Stimulated activated naive CD8-positive, alpha-beta T cell treated with anti-CD3 and anti-CD28 coated beads, Interleukin-15, amount 100 ng/mL, for 72 hours (primary cell): Measurements from ENCODE around the gene TFRC.
"Not testable (repeated sequence)": the region's sequence is repeated elsewhere in the genome, so short reads cannot be mapped to it uniquely, and the experiment has no call there.

ENCODE experiments used
- ATAC-seq: fragments of 150-1000 bp; cut with Tn5 transposase; 2 replicates; pipeline ENCODE4 v1.10.0; 2021; ENCODE audit warnings: mild to moderate bottlenecking, moderate library complexity
- DNase-seq, 2 donors: peaks; one replicate each; pipeline ENCODE4 v3.0.0; 2021 to 2022
- H3K27ac Mint-ChIP-seq, 2 donors: one replicate each; pipeline ENCODE4 v1.8.0; 2022; ENCODE audit warnings: mild to moderate bottlenecking in 2 of 2, mixed read lengths in 2 of 2, moderate library complexity in 2 of 2
- H3K27me3 Mint-ChIP-seq: one replicate; pipeline ENCODE4 v1.8.0; 2022; ENCODE audit warnings: mixed read lengths
- H3K4me1 Mint-ChIP-seq: one replicate; pipeline ENCODE4 v1.8.0; 2022; ENCODE audit warnings: mild to moderate bottlenecking, mixed read lengths
- H3K4me3 Mint-ChIP-seq, 2 donors: one replicate each; pipeline ENCODE4 v1.8.0; 2022; ENCODE audit warnings: mild to moderate bottlenecking in 2 of 2, mixed read lengths in 2 of 2, moderate library complexity in 1 of 2
- H3K9me3 Mint-ChIP-seq, 2 donors: one replicate each; pipeline ENCODE4 v1.8.0; 2022; ENCODE audit warnings: mixed read lengths in 2 of 2

The TFRC gene

DNA sequence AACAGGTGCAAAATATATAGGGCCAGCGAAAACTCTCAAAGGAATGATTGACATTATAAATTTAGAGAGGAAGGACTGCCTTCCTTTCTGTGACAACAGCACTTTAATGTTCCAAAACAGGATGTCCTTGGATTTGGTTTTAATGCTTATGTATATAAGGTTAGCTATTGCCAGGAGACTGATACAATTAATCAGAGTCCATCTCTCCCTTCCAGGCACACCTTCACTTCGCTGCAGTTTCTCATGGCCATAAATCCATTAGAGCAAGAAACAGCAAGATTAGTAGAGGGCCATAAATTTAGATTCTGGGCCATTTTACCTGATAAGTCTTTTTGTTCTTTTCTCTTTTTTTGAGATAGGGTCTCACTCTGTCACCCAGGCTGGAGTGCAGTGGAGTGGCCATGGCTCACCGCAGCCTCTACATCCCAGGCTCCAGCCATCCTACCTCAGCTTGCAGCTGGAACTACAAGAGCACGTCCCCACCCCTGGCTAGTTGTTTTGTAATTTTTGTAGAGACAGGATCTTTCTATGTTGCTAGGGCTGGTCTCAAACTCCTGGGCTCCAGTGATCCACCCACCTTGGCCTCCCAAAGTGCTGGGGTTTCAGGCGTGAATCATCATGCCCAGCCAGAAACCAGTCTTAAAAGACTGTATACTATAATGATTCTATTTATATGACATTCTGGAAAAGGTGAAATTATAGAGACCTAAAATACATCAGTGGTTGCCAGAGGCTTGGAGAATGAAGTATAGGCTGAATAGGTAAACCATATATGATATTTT lies 15.7 kb upstream of the TFRC start:
- ATAC-seq (no peak), DNase-seq (no peak)
- Mint-ChIP-seq H3K4me3 (no peak overlapping the region), H3K27ac (no peak overlapping the region), H3K27me3 (no peaks in the 10 kb centered on the region), H3K9me3 (peaks cover 0 to 3% of the 10 kb centered on the region in 2 donors), H3K4me1 (peaks cover 19% of the 10 kb centered on the region)

GRCh38 chr3:196096382-196096953 lies 14.6 kb upstream of the TFRC start:
- Mint-ChIP-seq H3K27ac (no peak overlapping the region), H3K27me3 (no peaks in the 10 kb centered on the region), H3K9me3 (no peaks in the 10 kb centered on the region), H3K4me1 (peaks cover 19% of the 10 kb centered on the region), H3K4me3 (no peak overlapping the region)
- DNase-seq (no peak), ATAC-seq (no peak)

GRCh38 chr3:196093317-196094111 lies 11.6 kb upstream of the TFRC start:
- H3K27ac Mint-ChIP-seq: no peak overlapping the region
- peaks cover 12% of the 10 kb centered on the region for H3K4me1 Mint-ChIP-seq
- H3K27me3 Mint-ChIP-seq: no peaks in the 10 kb centered on the region
- H3K4me3 Mint-ChIP-seq: no peak overlapping the region
- no peaks in the 10 kb centered on the region for H3K9me3 Mint-ChIP-seq
- ATAC-seq (no peak), DNase-seq (no peak)

DNA sequence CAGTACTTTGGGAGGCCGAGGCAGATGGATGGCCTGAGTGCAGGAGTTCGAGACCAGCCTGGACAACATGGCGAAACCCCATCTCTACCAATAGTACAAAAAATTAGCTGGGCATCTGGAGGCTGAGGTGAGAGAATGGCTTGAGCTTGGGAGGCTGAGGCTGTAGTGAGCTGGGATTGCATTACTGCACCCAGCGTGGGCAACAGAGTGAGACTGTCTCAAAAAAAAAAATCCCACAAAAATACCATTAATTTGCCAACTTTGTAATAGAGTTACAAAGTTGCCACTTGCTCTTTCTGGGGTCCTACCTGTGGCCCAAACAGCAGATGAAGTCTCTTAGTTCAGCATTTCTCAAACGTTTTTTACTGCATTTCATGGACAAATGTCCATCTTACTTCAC lies 6.0 kb upstream of the TFRC start:
- H3K4me1 Mint-ChIP-seq: peaks cover 3% of the 10 kb centered on the region
- no peak overlapping the region for H3K4me3 Mint-ChIP-seq
- DNase-seq: no peak
- no peaks in the 10 kb centered on the region for H3K9me3 Mint-ChIP-seq
- ATAC-seq: no peak
- no peaks in the 10 kb centered on the region for H3K27me3 Mint-ChIP-seq
- no peak overlapping the region for H3K27ac Mint-ChIP-seq

- no peak for ATAC-seq
- H3K9me3 Mint-ChIP-seq: no peaks in the 10 kb centered on the region
- no peaks in the 10 kb centered on the region for H3K27me3 Mint-ChIP-seq
- no peak for DNase-seq
- H3K4me1 Mint-ChIP-seq: peaks cover 34% of the 10 kb centered on the region
- peak overlapping the region; percentile 93 to 99 for H3K27ac Mint-ChIP-seq
- peak overlapping the region; percentile 98 to 99 for H3K4me3 Mint-ChIP-seq
Measured at GRCh38 chr3:196082619-196082971, 705 bp upstream of the TFRC start.

- Mint-ChIP-seq H3K4me3 (peak overlapping the region; percentile 98 to 99), H3K4me1 (peaks cover 45% of the 10 kb centered on the region), H3K9me3 (no peaks in the 10 kb centered on the region), H3K27me3 (no peaks in the 10 kb centered on the region), H3K27ac (peak overlapping the region; percentile 95 to 99)
- DNase-seq: peak; percentile 60 to 65
- ATAC-seq: peak; percentile 72
Measured at GRCh38 chr3:196081002-196081833, 672 bp downstream of the TFRC start.

DNA sequence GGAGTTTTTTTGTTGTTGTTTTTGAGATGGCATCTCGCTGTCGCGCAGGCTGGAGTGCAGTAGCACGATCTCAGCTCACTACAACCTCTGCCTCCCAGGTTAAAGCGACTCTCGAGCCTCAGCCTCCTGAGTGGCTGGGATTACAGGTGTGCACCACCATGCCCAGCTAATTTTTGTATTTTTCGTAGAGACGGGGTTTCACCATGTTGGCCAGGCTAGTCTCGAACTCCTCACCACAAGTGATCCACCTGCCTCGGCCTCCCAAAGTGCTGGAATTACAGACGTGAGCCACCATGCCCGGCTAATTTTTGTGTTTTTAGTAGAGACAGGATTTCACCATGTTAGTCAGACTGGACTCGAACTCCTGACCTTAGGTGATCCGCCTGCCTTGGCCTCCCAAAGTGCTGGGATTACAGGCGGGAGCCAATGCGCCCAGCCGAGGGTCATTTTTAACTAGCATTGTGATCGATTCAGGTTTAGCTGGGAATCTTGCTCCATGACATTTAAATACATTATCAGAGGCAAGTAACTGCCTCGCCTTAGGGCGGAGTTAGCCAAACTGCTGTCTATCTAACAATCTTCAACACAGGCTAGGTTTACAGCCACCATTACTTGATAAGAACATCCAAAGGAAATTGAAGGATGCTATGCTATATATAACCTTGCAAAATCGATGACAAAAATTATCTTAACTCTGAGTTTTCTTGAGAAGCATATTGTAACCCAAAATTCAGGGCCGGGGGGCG lies 1.6 kb downstream of the TFRC start:
- peaks cover 50% of the 10 kb centered on the region for H3K4me1 Mint-ChIP-seq
- not testable (repeated sequence) for DNase-seq, H3K9me3 Mint-ChIP-seq, H3K27me3 Mint-ChIP-seq, ATAC-seq
- peak overlapping the region; percentile 98 to 99 for H3K4me3 Mint-ChIP-seq
- peak overlapping the region; percentile 95 to 99 for H3K27ac Mint-ChIP-seq

DNA sequence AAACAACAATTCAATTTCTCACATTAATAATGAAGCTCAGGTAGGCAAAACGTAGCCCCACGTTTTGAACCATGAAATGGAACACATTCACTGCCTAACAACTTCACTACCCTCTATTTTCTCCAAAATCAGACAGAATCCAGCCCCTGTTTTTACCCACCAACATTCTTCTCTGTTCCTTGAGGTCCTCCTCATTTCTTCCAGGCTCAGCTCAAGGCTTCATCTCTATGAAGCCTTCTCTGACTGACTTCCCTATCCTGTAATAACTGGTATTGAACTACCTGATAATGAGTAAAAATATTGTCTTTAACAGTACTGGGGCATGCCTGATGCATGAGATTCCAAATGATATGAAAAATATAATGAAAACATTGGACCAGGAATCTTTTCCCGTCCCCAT lies 2.2 kb downstream of the TFRC start:
- no peaks in the 10 kb centered on the region for H3K9me3 Mint-ChIP-seq
- H3K27me3 Mint-ChIP-seq: no peaks in the 10 kb centered on the region
- H3K27ac Mint-ChIP-seq: peak overlapping the region in 1 of 2 donors; percentile 72
- ATAC-seq (no peak), DNase-seq (no peak)
- peak overlapping the region; percentile 98 to 99 for H3K4me3 Mint-ChIP-seq
- H3K4me1 Mint-ChIP-seq: peaks cover 52% of the 10 kb centered on the region

- DNase-seq: no peak
- Mint-ChIP-seq H3K9me3 (no peaks in the 10 kb centered on the region), H3K4me3 (no peak overlapping the region)
Measured at GRCh38 chr3:196075013-196075412, 6.9 kb downstream of the TFRC start.

GRCh38 chr3:196073255-196073753 lies 8.6 kb downstream of the TFRC start:
- Mint-ChIP-seq H3K9me3 (no peaks in the 10 kb centered on the region), H3K4me1 (peaks cover 34% of the 10 kb centered on the region), H3K27ac (peak overlapping the region in 1 of 2 donors; percentile 72), H3K4me3 (no peak overlapping the region), H3K27me3 (no peaks in the 10 kb centered on the region)
- ATAC-seq: peak; percentile 100
- DNase-seq: peak; percentile 62 to 68

More at GRCh38 chr3:196075013-196075412, 6.9 kb downstream of the TFRC start:
- H3K4me1 Mint-ChIP-seq: peaks cover 50% of the 10 kb centered on the region
- no peak overlapping the region for H3K27ac Mint-ChIP-seq
- no peak for ATAC-seq
- no peaks in the 10 kb centered on the region for H3K27me3 Mint-ChIP-seq

- DNase-seq (no peak), ATAC-seq (no peak)
- Mint-ChIP-seq H3K4me1 (peaks cover 24% of the 10 kb centered on the region), H3K27me3 (no peaks in the 10 kb centered on the region), H3K27ac (no peak overlapping the region), H3K9me3 (no peaks in the 10 kb centered on the region), H3K4me3 (no peak overlapping the region)
Measured at GRCh38 chr3:196072313-196072712, 9.6 kb downstream of the TFRC start.

DNA sequence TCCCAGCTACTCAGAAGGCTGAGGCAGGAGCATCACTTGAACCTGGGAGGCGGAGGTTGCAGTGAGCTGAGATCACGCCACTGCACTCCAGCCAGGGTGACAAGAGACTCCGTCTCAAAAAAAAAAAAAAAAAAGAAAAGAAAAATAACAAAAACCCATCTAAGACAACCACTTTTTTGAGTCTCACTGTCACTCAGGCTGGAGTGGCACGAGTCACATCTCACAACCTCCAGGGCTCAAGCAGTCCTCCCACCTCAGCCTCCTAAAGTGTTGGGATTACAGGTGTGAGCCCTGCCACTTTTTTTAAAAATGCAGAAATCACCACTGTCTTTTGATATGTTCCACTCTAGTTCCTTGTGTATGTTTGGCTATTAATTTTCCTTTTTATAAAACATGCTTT lies 13.1 kb downstream of the TFRC start:
- not testable (repeated sequence) for ATAC-seq, H3K27ac Mint-ChIP-seq, H3K4me1 Mint-ChIP-seq, DNase-seq, H3K4me3 Mint-ChIP-seq, H3K9me3 Mint-ChIP-seq, H3K27me3 Mint-ChIP-seq

- DNase-seq: no peak
- ATAC-seq: no peak
- Mint-ChIP-seq H3K9me3 (no peaks in the 10 kb centered on the region), H3K4me3 (no peak overlapping the region), H3K27me3 (no peaks in the 10 kb centered on the region), H3K27ac (no peak overlapping the region), H3K4me1 (no peaks in the 10 kb centered on the region)
Measured at GRCh38 chr3:196067439-196067838, 14.5 kb downstream of the TFRC start.

- H3K4me1 Mint-ChIP-seq: no peaks in the 10 kb centered on the region
- ATAC-seq: no peak
- no peak overlapping the region for H3K4me3 Mint-ChIP-seq
- no peak for DNase-seq
- peak overlapping the region; percentile 34 to 83 for H3K27ac Mint-ChIP-seq
- H3K9me3 Mint-ChIP-seq: no peaks in the 10 kb centered on the region
- no peaks in the 10 kb centered on the region for H3K27me3 Mint-ChIP-seq
Measured at GRCh38 chr3:196063971-196064370, 17.9 kb downstream of the TFRC start.
